Measurements from ENCODE around the gene KRTAP1-3.
A peak's percentile ranks its signal among the peaks of the same experiment; 100 is the strongest.

DNA sequence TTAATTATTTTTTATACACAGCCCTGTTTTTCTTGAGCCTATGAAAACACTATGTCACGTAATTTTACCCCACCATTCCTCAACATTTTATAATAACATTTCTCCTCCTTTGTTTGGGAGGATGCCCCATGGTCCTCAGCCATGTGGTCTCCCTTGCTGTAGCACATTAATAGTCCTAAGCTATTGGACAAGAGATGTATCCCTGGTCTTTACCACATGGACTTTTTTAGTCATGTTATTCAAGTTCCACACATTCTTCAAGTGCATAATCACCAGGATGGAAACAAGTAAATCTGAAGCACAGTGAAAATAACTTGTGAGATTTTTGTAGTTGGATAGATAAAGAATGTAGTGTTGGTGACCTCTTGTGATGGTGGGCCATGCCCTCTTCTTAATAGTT is 27.3 kb upstream of the KRTAP1-3 start:
- TF ChIP-seq CEBPB (IDR thresholded peaks at IDR 0.05; ENCODE audit: low read depth, low read length) (no peak), POLR2A (IDR thresholded peaks at IDR 0.05; ENCODE audit: low read depth, low read length) (no peak), RAD21 (IDR thresholded peaks at IDR 0.05; ENCODE audit: low read length) (peak; percentile 31)

Data from IMR-90 (cell line).